ENCODE data around the gene LRRC4C.

GRCh38 chr11:41284354-41284753, 175.1 kb downstream of the LRRC4C start:
- no peak for TF ChIP-seq CTCF (IDR thresholded peaks at IDR 0.05; ENCODE audit: borderline replicate concordance, extremely low read depth, low read length, poor library complexity, severe bottlenecking)
- no peak for TF ChIP-seq EZH2 (IDR thresholded peaks at IDR 0.05; ENCODE audit: borderline replicate concordance, low read depth, low read length, severe bottlenecking)
